Cortex of kidney (tissue), 1 donor: ENCODE measurements around the gene SVBP.

Source experiments
- DNase-seq: peaks from one replicate; lab custom pipeline; 2025; lab: John Stamatoyannopoulos, UW

SVBP gene

DNA sequence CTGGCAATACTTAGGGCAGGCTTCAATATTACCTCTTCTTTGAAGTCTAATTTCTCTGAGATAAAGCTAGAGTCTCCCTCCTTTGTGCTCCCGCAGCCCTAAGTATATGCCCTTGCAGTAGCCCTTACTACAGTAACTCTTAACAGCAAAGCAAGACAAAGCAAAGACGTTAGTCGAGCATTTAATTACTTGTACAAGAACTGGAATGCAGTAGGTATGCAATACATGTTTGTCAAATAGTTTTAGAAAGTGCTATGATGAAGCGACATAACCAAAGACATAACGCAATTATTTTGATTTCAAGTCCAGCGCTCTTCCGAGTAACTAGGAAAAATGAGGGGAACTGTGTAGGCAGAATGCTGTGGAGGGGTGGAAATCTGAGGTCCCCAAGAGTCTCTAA is 51.9 kb downstream of the SVBP start:
- DNase-seq, result no peak

DNA sequence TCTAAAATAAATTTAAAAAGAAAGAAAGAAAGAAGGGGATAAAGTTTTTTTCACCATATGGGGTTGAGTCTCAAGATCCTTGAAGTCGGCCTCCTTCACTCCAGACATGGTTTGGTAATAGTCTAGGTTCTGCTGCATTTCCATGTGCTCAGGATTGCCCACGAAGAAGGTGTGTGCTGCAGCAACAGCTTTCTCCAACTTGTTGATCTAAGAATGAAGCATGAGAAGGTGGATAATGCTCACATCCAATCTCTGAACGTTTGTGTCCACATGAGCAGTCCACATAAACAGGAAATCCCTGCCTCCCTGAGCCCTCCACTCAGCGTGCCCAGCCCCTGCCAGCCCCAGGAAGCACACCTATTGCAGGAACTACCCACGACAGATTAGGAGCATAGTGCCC is 54.9 kb downstream of the SVBP start:
- no peak for DNase-seq

DNA sequence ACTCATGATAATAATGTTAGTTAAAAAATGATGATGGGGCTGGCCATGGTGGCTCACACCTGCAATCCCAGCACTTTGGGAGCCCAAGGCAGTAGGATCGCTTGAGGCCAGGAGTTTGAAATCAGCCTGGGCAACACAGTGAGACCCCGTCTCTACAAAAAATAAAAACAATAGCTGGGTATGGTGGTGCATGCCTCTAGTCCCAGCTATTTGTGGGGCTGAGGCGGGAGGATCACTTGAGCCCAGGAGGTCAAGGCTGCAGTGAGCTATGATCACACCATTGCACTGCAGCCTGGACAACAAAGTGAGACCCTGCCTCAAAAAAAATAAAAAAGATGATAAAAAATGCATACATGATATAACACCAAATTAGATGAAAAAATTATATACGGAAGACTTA is 55.6 kb downstream of the SVBP start:
- DNase-seq, result no peak

DNA sequence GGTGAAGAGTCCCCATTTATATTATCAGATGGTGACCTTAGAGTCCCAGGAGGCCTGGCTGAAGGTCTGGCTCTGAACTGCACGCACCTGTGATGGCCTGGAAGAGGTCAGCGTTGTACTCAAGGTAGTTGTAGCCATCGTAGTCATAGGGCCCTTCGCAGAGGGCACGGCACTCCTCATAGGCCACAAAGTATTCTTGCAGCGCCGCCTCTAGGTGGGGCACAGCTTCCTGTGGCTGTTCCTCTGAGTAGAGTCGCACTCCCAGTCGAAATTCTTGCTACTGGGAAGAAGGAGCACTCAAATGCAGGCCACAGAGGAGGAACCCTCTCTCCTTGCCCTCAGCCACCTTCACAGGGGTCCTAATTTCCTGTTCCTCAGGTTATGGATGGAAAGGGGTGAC is 58.1 kb downstream of the SVBP start:
- no peak for DNase-seq

DNA sequence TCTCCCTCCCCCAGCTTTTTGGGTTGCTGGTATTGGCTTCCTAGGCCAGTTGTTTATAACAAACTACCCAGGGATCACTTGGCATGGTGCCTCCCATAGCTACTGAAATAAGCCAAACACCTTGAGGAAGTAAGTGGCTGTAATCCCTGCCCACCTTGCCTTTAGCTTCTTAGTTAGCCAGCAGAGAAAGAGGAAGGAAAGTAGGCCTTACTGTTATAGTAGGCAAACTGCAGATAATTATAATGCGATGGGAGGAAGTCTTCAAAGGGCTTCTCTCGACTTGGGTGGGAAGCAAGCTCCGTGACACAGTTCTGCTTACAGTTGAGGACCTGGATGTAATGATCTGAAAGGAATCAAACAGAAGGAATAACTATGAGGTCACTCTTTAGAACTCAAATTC is 58.6 kb downstream of the SVBP start:
- DNase-seq, result no peak

DNA sequence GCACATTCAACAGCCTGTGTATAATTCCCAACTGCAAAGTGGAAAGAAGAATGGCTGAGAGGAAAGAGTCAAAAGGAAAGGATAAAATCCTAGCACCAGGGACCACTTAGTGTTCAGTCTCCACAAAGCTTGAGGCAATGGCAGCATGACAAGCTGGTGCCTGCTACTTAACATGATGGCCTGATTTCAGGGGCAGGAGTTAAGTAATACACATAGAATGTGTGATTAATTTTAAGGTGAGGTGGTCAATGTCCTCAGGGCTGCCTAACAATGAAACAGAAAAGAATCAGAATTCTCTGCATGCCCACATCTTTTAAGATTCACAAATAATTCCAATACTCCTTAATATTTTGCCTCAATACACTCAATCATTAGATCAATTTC is 59.3 kb downstream of the SVBP start:
- DNase-seq, result no peak
